SK-N-SH (cell line): Measurements from ENCODE around the gene DEPDC5.

Experiments used
- CTCF ChIP-seq: fragments of 200-600 bp; sonication (generic); IDR thresholded peaks from 2 replicates; pipeline ENCODE4 v1.6.1; 2017; ENCODE audit warnings: antibody characterized with exemption, mild to moderate bottlenecking, moderate library complexity
- EP300 ChIP-seq, 2 experiments: IDR thresholded peaks; 2 replicates each; pipeline versions ENCODE4 v1.4.0 to v1.6.1; 2012; ENCODE audit warnings: borderline replicate concordance in 1 of 2, low read depth in 1 of 2, low read length in 1 of 2
- EZH2phosphoT487 ChIP-seq: fragments of 200-600 bp; sonication (generic); IDR thresholded peaks from 2 replicates; pipeline ENCODE4 v1.6.1; 2017; ENCODE audit warnings: low read depth, mixed run types, mild to moderate bottlenecking, antibody characterized with exemption, moderate library complexity, borderline replicate concordance
- MAX ChIP-seq: IDR thresholded peaks from 2 replicates; pipeline ENCODE4 v1.4.0; 2012; ENCODE audit warnings: low read depth
- RAD21 ChIP-seq: IDR thresholded peaks from 2 replicates; pipeline ENCODE4 v1.6.1; 2012; ENCODE audit warnings: mild to moderate bottlenecking, low read length
- TAF1 ChIP-seq: IDR thresholded peaks from 2 replicates; pipeline ENCODE4 v1.6.1; 2012; ENCODE audit warnings: low read depth, mild to moderate bottlenecking, low read length, moderate library complexity, borderline replicate concordance
- USF2 ChIP-seq: fragments of 150-350 bp; IDR thresholded peaks from 2 replicates; pipeline ENCODE4 v1.6.1; 2017; ENCODE audit warnings: antibody characterized with exemption, low read length, low read depth, borderline replicate concordance

- TF ChIP-seq RAD21 (no peak), TAF1 (no peak), CTCF (no peak), USF2 (no peak), MAX (no peak), EP300 (IDR thresholded peaks at IDR 0.05; ENCODE audit: borderline replicate concordance in 1 of 2, low read depth in 1 of 2, low read length in 1 of 2) (no peak), EZH2phosphoT487 (no peak)
Observed at GRCh38 chr22:31897842-31898805, 144.3 kb downstream of the DEPDC5 start.
